ENCODE measurements around the gene SHC3. TPM values are rescaled to one million over a fixed set of nuclear protein-coding genes. Genes with fewer than 3 reads are reported as not detected.
A peak's percentile ranks its signal among the peaks of the same experiment; 100 is the strongest.
"Not testable (repeated sequence)": the region's sequence is repeated elsewhere in the genome, so short reads cannot be mapped to it uniquely, and the experiment has no call there.

SHC3 gene
- not detected for polyA plus RNA-seq

- Mint-ChIP-seq H3K4me3 (peak within 1 kb of the TSS in 2 of 4 donors; percentile 51 to 58), H3K9me3 (no peaks in the 10 kb centered on the region), H3K27ac (peak within 1 kb of the TSS in 1 of 3 donors; percentile 36), H3K27me3 (peaks cover 52% of the 10 kb centered on the region), H3K4me1 (peaks cover 6 to 14% (median 8%) of the 10 kb centered on the region in 3 donors), H3K36me3 (peaks cover 10% of the 10 kb centered on the region)
These were observed at the start of gene SHC3 for GRCh38 chr9:89177944-89178829. SHC3 (minus strand) TSS chr9:89178818; CDS start chr9:89178460, 358 bp downstream.

DNA sequence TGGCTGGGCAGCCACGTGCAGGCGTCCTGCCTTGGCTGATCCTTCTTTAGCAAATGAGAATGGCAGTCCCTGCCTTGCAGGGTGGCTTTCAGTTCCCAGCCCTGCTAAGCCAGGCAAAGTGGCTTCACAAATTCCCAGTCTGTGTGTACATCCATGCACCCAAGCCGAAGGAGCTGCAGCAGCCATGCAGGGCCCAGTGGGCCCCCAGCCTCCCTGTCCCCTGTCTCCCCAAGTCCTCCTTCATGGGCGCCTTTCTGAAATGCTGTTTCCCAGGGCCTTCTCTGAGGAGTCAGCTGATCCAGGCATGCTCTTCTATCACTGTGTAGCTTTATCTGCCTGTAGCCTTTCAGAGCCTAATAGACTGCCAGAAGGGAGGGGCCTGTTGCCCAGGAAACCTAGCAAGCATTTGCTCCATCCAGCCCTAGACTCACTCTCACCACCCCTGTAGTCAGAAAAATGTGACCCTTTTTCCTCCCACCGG lies 47.4 kb upstream of the SHC3 start:
- H3K27me3 Mint-ChIP-seq: peaks cover 14% of the 10 kb centered on the region
- H3K4me3 Mint-ChIP-seq: no peak overlapping the region
- peaks cover 10% of the 10 kb centered on the region for H3K36me3 Mint-ChIP-seq
- peak overlapping the region in 1 of 3 donors; percentile 49 for H3K27ac Mint-ChIP-seq
- H3K4me1 Mint-ChIP-seq: no peaks in the 10 kb centered on the region
- peaks cover 0 to 2% (median under 1%) of the 10 kb centered on the region in 3 donors for H3K9me3 Mint-ChIP-seq

DNA sequence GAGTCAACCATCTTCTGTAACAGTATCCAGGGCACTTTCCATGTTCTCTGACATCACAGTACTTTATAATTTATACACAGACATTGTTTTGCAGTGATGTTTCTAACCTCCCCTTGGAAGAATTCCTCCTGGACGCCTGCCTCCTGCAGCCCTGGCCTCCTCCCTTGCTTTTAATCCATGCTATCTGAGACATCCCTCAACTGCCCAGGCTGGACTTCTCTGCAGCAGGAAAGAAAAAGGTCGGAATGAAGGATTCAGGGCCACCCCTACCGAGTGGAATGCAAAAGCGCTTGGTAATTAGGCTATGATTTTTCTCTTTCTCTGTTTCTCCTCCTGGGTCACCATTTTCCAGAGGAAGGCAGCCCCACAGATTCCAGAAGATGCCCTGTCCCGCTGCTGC lies 47.0 kb upstream of the SHC3 start:
- H3K9me3 Mint-ChIP-seq: peaks cover 0 to 2% (median 0%) of the 10 kb centered on the region in 3 donors
- H3K36me3 Mint-ChIP-seq: peaks cover 10% of the 10 kb centered on the region
- H3K4me3 Mint-ChIP-seq: no peak overlapping the region
- no peaks in the 10 kb centered on the region for H3K4me1 Mint-ChIP-seq
- H3K27ac Mint-ChIP-seq: no peak overlapping the region
- H3K27me3 Mint-ChIP-seq: peaks cover 13% of the 10 kb centered on the region

DNA sequence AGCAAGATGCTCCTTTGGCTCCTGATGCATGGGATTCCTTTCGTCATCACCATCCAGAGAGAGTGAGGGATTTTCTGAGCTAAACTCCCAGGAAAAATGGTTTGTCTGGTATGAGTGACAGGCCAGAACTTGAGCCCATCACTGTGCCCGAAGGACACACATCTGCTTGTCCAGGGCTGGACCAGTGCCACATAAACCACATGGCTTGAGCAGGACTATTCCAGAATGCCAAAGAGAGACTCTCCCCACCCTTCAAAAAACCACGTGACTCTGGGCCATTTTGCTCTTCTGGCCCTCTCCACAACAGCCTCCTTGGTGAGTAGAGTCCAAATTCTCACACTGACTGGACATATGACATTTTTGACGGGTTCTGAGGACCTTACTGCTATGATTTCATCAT lies 46.4 kb upstream of the SHC3 start:
- H3K27me3 Mint-ChIP-seq: peaks cover 11% of the 10 kb centered on the region
- H3K4me3 Mint-ChIP-seq: no peak overlapping the region
- no peak overlapping the region for H3K27ac Mint-ChIP-seq
- peaks cover 10% of the 10 kb centered on the region for H3K36me3 Mint-ChIP-seq
- H3K9me3 Mint-ChIP-seq: no peaks in the 10 kb centered on the region
- no peaks in the 10 kb centered on the region for H3K4me1 Mint-ChIP-seq

DNA sequence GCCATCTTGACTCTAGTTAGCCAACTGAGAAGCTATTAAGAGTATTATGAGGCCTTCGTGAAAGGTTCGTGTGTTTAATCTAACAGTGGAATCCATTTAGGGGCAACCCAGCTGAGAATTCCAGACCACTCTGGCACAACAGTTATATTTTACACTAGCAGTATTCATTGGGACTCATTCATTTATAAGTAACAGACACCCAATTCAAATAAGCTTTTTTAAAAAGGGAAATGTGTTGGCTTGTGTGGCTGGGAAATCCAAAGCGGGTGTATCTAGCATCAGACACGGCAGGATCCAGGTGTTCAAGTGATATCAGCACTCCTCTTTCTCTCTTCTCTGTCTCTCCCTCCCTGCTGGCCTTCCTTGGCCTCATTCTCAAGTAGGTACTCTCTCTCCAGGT lies 46.0 kb upstream of the SHC3 start:
- H3K4me1 Mint-ChIP-seq: no peaks in the 10 kb centered on the region
- no peak overlapping the region for H3K4me3 Mint-ChIP-seq
- H3K36me3 Mint-ChIP-seq: peaks cover 10% of the 10 kb centered on the region
- peaks cover 11% of the 10 kb centered on the region for H3K27me3 Mint-ChIP-seq
- no peak overlapping the region for H3K27ac Mint-ChIP-seq
- no peaks in the 10 kb centered on the region for H3K9me3 Mint-ChIP-seq

DNA sequence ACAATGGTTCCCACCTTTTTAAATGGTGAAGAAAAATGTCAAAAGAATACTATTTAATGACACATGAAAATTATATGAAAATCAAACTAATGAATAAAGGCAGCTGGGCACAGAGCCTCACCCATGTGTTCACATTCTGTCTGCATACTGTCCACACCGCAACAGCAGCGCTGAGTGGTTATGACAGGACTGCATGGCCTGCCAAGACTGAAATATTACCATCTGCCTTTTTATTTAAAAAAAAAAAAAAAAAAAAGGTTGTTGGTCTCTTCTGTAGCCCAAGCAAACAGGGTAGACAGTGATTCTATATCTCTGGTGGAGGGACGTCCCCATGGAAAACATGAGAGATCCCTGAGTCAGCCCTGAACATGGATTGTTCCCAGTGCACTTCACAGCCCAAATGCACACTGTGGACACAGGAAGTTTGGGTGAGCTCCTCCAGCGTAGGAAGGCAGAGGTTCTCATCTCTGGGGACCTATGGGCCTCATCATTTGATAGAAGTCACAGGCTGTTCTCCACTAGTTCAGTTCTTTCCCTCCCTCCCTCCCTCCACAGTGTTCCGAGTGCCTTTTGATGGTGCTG lies 44.9 kb upstream of the SHC3 start:
- Mint-ChIP-seq H3K9me3 (peaks cover 0 to 2% (median 0%) of the 10 kb centered on the region in 3 donors), H3K27me3 (peaks cover 12% of the 10 kb centered on the region), H3K4me3 (no peak overlapping the region), H3K36me3 (peaks cover 12% of the 10 kb centered on the region), H3K4me1 (no peaks in the 10 kb centered on the region), H3K27ac (no peak overlapping the region)

- Mint-ChIP-seq H3K27ac (no peak overlapping the region), H3K4me1 (no peaks in the 10 kb centered on the region), H3K4me3 (no peak overlapping the region), H3K36me3 (peaks cover 6% of the 10 kb centered on the region), H3K27me3 (peaks cover 8% of the 10 kb centered on the region), H3K9me3 (peaks cover 0 to 2% (median 0%) of the 10 kb centered on the region in 3 donors)
These were observed 41.0 kb upstream of the SHC3 start for GRCh38 chr9:89219637-89220036.

GRCh38 chr9:89218040-89218928 lies 39.7 kb upstream of the SHC3 start:
- Mint-ChIP-seq H3K9me3 (peaks cover 0 to 2% (median 0%) of the 10 kb centered on the region in 3 donors), H3K36me3 (peaks cover 6% of the 10 kb centered on the region), H3K27ac (no peak overlapping the region), H3K4me3 (no peak overlapping the region), H3K4me1 (no peaks in the 10 kb centered on the region), H3K27me3 (peaks cover 8% of the 10 kb centered on the region)

GRCh38 chr9:89215342-89215741 lies 36.7 kb upstream of the SHC3 start:
- no peaks in the 10 kb centered on the region for H3K4me1 Mint-ChIP-seq

GRCh38 chr9:89213396-89213880 lies 34.8 kb upstream of the SHC3 start:
- Mint-ChIP-seq H3K27ac (no peak overlapping the region), H3K36me3 (peaks cover 2% of the 10 kb centered on the region), H3K27me3 (peaks cover 5% of the 10 kb centered on the region), H3K9me3 (no peaks in the 10 kb centered on the region), H3K4me1 (no peaks in the 10 kb centered on the region), H3K4me3 (no peak overlapping the region)

More at GRCh38 chr9:89215342-89215741, 36.7 kb upstream of the SHC3 start:
- Mint-ChIP-seq H3K9me3 (peaks cover 0 to 2% (median 0%) of the 10 kb centered on the region in 3 donors), H3K27me3 (peaks cover 8% of the 10 kb centered on the region), H3K27ac (no peak overlapping the region), H3K4me3 (no peak overlapping the region), H3K36me3 (peaks cover 5% of the 10 kb centered on the region)

- no peaks in the 10 kb centered on the region for H3K9me3 Mint-ChIP-seq
- no peak overlapping the region for H3K27ac Mint-ChIP-seq
- H3K27me3 Mint-ChIP-seq: peaks cover 5% of the 10 kb centered on the region
- no peaks in the 10 kb centered on the region for H3K4me1 Mint-ChIP-seq
- H3K4me3 Mint-ChIP-seq: no peak overlapping the region
- peaks cover 2% of the 10 kb centered on the region for H3K36me3 Mint-ChIP-seq
These were observed 33.6 kb upstream of the SHC3 start for GRCh38 chr9:89212171-89212570.

DNA sequence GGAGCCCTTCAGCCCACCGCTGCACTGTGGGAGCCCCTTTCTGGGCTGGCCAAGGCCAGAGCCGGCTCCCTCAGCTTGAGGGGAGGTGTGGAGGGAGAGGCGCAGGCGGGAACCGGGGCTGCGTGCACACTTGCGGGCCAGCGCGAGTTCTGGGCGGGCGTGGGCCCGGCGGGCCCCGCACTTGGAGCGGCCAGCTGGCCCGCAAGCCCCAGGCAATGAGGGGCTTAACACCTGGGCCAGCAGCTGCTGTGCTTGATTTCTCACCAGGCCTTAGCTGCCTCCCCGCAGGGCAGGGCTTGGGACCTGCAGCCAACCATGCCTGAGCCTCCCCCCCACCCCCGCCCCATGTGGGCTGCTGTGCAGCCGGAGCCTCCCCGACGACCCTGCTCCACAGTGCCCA lies 30.7 kb upstream of the SHC3 start:
- H3K4me3 Mint-ChIP-seq, H3K27ac Mint-ChIP-seq: not testable (repeated sequence)

GRCh38 chr9:89207026-89207425 lies 28.4 kb upstream of the SHC3 start:
- Mint-ChIP-seq H3K36me3 (no peaks in the 10 kb centered on the region), H3K27me3 (peaks cover 2% of the 10 kb centered on the region), H3K4me3 (no peak overlapping the region), H3K9me3 (peaks cover 0 to 11% (median 1%) of the 10 kb centered on the region in 3 donors), H3K4me1 (no peaks in the 10 kb centered on the region), H3K27ac (no peak overlapping the region)

More for the DNA sequence above, 30.7 kb upstream of the SHC3 start:
- H3K36me3 Mint-ChIP-seq, H3K9me3 Mint-ChIP-seq, H3K4me1 Mint-ChIP-seq, H3K27me3 Mint-ChIP-seq: not testable (repeated sequence)

DNA sequence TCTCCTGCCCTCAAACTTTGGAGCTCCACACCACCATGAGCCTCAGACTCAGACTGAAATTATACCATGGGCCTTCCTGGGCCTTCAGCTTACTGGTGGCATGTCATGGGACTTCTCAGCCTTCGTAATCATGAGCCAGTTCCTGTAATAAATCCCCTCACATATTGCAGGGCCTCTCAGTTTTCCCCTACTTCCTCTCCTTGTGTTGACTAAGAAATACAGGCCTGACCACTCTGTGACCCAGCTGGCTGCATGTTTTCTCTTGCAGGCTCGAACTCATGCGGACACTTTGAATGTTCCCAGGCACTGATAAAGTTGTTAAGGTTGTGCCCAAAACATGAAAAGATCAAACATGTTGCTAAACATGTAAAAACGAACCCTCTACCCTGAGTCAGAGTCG lies 26.2 kb upstream of the SHC3 start:
- Mint-ChIP-seq H3K4me1 (peaks cover 0 to 1% (median 0%) of the 10 kb centered on the region in 3 donors), H3K4me3 (no peak overlapping the region), H3K27ac (no peak overlapping the region)

More for the DNA sequence above, 26.2 kb upstream of the SHC3 start:
- Mint-ChIP-seq H3K9me3 (peaks cover 0 to 11% (median 1%) of the 10 kb centered on the region in 3 donors), H3K27me3 (peaks cover 3% of the 10 kb centered on the region), H3K36me3 (no peaks in the 10 kb centered on the region)
